GF-D8 (cell line): ENCODE results near the gene TFPT.

Source experiments
- DNase-seq: peaks from one replicate; lab custom pipeline; 2025; lab: John Stamatoyannopoulos, UW

Gene TFPT

DNA sequence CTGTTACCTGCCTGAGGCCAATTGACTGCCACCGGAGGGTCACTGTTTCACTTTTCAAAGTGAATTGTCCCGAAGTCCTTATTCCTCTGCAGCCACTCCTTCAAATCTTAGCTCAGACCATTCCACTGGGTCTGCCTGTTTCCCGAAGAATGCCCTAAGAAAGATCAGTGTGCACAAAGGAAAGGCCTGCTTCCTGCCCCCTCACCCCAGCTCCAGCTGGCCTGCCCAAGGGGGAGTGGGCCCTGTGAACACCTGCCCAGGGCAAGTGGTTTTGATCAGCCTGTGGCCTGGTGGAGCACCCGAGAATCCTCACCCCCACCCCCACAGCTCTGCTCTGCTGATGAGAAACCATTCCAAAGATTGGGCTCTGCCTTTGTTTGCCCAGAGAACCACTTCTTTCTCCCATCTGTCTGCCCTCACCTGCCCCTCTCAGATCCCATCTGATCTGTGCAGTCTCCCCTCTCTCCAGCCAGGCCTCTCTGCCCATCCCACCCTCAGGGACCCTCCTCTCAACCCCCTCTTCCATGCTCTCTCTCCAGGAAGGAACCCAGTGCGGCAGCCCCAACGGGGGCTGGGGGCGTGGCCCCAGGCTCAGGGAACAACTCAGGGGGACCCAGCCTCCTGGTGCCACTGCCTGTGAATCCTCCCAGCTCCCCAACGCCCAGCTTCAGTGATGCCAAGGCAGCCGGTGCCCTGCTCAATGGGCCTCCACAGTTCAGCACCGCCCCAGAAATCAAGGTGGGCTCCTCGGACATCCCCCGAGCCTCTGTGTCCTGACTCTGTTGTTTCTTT, 33.8 kb upstream of the TFPT start:
- no peak for DNase-seq

DNA sequence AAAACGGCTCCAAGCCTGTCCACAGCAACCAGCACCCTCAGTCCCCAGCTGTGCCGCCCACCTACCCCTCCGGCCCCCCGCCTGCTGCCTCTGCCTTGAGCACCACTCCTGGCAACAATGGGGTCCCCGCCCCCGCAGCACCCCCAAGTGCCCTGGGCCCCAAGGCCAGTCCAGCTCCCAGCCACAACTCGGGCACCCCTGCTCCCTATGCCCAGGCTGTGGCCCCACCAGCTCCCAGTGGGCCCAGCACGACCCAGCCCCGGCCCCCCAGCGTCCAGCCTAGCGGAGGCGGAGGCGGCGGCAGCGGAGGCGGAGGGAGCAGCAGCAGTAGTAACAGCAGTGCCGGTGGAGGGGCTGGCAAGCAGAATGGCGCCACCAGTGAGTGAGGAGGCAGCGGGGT, 32.7 kb upstream of the TFPT start:
- no peak for DNase-seq

DNA sequence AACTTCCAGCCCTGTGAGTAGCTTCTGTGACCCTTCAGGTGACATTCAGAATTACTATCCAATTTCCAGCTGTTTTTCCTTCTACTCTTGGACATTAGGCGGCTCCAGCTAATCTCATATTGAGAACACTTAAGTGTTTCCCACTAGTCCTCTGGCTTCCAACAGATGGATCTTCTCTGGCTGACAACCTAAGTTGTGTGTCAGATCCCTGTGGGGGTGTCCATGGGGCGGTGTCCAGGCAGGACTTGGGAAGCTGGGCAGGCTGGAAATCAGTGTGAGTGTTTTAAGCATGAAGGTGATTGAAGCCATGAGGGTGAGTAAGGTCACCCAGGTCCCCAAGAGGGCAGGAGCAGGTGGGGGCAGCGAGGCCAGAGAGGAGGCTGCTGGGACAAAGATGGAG, 32.2 kb upstream of the TFPT start:
- no peak for DNase-seq

DNA sequence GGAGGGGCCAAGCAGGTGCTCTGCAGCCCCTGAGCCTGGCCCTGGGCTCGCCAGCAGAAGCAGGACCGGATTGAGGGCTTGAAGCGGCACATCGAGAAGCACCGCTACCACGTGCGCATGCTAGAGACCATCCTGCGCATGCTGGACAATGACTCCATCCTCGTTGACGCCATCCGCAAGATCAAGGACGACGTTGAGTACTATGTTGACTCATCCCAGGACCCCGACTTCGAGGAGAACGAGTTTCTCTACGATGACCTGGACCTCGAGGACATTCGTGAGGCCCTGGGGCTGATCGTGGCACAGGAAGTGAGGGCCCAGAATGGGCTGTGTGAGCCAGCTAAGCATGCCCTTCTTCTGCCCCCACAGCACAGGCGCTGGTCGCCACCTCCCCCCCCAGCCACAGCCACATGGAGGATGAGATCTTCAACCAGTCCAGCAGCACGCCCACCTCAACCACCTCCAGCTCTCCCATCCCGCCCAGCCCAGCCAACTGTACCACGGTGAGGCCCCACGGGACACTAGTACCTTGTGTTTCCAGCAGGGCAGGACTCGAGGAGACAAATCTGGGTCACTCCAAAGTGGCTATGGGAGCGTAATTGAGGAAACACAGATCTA, 30.2 kb upstream of the TFPT start:
- DNase-seq = no peak

DNA sequence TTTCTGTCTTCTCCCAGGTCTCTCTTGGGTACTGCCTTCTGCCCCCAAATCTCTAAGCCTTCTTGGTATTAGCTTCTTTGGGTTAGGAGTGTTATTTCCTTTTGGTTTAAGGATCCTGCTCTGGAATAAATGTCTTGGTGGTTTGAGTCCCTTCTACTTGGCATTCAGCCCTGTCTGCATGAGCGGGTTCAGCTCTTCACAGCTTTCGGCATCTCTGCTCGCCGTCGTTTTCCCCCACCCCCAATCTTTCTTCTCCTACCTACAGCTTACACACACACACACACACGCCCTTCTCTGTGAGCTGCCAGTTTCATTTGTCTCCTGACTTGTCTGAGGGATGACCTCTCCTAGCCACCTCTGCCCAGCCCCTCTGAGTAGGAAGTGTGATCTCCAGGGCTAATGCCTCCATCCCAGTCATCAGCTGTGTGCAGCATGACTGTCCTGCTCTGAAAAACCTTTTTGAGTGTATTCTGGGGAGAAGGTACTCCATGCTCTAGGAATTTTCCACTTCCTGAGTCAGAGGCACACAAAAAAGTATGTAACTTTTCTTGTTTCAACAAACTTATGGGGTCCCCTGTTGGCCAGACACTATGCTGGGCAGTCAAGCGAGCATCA, 26.8 kb upstream of the TFPT start:
- DNase-seq = no peak

DNA sequence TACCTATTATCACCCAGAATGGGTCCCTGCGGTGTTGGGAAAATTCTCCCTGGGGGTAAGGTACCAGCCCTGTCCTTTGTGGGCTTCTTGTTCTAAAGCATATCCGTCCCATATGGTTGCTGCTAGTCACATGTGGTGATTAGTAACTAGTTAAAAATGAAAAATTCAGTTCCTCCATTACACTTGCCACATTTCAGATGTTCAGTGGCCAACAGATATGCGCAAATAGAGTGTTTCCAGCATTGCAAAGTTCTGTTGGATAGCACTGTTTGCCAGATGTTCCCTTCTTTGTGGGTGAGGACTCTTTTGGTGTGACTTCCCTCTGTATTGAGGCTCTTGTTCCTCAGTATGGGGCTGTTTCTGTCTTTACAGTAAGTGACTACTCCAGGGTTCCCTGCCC, 25.9 kb upstream of the TFPT start:
- no peak for DNase-seq

DNA sequence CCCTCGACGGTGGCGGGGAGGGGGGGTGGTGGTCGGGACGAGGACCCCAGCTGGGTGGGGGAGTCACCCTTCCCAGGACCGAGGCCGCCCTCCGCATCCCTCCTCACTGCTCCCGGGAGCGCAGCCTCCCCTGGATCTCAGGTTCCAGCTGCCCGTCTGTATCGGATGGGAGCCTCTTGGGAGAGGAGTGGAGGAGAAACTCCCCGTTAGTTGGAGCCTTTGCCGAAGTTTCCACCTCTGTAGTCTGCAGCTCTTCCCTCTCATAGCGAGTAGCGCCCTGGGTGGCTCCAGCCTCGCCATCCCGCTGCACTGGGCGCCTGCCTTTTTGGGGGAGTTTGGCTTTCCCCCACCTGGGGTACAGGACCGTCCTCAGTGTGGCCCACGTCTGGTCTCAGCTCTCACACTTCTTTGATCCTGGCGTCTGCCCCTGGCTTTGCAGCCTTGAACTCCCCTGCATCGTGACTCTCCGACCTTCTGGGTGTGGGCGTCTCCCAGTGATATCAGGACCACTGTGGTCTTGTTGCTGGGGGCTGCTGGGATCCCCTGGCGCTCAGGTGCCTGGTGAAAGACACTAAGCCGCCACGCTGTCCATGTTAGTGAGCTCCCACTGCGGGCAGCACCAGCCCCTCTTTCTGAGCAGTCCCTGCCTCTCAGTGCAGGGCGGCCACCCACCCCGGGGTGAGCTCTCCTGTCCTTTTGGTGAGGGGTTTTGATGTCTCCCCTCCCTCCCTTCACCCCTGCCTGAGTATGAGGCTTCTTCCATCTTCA, 23.2 kb upstream of the TFPT start:
- DNase-seq = no peak

DNA sequence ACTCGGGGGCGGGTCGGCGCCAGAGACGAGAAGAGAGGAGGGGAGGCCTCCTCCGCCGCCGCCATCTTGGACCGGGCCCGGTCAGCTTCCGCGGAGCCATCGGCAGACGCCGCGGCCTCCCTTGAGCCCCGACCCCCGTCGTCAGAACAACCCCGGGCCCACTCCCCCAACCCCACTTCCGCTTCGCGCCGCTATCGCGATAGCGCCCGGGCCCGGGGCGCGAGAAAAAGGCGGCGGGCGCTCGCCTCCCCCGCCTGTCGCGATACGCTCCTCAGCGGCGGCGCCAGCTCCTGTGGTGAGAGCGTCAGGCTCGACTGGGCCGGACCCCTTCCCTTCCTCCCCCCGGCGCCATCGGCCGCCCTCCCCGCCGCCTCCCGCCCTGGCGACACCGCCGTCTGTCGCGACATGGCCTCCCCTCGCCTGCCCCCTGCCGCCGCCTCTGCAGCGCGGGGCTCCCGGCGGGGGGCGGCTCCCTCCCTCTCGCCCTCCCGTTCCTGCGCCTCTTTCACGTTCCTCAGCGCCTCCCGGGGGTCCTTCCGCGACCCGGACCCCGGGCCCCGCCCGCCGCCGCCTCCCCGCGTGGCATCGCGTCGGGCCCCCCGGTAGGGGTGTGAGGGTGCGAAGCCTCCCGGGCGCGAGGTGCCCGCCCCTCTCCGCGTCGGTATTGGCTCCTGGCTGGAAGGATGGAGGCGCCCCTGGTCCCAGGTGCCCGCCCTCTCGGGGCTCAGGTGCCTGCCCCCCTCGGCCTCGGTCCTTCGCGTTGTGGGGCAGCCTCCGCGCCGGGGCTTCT, 22.4 kb upstream of the TFPT start, which contains the start of gene CNOT3:
Gene CNOT3, plus strand, starts transcription at position 64 of the 790 bp plus-strand sequence. CDS start 5,217 bp downstream, outside the sequence.
- DNase-seq = no peak

DNA sequence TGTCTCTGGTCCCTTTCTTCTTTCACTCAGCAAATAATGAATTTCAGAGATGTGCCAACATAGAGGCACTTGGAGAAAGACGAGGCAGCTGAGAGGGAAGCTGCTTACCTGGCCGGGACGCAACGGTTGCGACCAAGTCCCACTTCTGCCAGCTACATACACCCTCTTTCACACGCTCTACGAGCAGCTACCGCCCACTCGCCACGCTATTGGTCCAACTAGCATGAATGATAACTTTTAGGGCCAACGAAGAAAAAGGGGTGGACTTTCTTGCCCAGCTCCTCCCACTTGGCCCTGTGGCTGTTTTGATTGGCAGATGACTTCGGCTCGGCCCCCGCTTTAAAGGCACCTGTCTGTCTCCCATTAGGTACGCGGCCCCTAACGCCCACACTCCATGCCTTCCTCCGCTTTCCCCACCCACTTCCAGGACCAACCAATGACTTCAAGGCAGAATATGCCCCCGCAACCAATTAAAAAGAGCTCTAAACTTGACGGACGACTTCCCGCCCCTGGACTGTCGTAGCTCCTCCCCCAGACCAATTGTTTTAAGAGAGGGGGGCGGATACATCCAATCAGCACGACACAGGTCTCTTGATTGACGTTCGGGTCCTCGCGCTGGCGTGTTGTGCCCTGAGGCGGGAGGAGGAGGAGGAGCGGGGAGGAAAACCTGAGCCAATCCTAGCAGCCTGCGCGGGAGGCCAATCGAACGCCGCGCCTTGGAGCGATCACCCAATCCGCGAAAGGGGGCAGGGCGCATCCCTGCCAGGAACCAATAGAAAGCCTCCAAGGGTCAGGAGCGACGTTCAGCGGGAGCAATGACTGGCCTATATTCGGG, 21.6 kb upstream of the TFPT start:
- DNase-seq = peak; percentile 100

DNA sequence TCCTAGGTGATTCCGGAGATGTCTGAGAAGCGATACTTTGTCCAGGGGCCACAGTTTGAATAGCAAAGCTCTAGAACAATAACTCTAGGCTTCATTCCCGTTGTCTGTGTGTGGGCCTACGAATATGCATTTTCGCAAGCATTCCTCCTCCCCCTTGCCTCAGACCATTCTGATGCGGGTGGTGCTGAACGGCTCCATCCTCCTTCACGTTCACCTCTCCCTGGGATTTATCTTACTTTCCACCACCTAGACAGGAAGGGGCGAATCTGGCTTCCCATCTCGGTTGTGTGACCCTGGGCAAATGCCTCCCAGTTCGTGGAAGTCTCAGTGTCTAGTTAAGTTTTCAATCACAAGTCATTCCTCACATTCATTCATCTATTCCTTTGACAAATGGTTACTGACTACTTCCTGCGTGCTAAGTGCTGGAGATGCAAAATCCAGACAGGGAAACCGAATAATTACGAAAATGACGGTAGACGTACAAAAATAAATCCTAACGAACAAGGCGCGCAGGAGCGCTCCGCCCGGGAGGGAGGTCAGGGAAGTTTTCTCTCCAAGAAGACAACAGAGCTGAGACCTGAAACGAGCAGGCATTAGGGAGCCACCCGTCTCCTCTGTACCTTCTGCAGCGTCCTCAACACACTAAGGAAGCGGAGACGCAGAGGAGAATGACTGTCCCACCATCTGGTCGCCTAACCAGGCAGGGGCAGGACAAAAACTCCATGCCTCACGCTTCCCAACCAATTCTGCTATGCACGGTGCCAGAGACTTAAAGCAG, 20.8 kb upstream of the TFPT start:
- DNase-seq = no peak

DNA sequence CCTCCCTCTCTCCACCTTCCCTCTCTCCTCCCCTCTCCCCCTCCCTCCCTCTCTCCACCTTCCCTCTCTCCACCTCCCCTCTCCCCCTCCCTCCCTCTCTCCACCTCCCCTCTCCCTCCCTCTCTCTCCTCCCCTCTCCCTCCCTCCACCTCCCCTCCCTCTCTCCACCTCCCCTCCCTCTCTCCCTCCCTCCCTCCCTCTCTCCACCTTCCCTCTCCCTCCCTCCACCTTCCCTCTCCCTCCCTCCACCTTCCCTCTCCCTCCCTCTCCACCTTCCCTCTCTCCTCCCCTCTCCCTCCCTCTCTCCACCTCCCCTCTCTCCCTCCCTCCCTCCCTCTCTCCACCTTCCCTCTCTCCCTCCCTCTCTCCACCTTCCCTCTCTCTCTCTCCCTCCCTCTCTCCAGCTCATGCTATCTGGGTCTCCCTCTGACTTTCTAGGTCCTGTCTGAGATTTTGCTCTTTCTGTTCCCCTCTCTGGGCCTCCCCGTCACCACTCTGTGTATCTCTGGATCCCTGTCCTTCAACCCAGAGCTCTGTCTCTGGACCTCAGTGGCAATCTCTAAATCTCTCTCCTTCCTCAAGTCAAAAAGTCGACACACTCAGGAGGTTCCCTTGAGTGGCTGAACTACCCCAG, 18.6 kb upstream of the TFPT start:
- DNase-seq = no peak

DNA sequence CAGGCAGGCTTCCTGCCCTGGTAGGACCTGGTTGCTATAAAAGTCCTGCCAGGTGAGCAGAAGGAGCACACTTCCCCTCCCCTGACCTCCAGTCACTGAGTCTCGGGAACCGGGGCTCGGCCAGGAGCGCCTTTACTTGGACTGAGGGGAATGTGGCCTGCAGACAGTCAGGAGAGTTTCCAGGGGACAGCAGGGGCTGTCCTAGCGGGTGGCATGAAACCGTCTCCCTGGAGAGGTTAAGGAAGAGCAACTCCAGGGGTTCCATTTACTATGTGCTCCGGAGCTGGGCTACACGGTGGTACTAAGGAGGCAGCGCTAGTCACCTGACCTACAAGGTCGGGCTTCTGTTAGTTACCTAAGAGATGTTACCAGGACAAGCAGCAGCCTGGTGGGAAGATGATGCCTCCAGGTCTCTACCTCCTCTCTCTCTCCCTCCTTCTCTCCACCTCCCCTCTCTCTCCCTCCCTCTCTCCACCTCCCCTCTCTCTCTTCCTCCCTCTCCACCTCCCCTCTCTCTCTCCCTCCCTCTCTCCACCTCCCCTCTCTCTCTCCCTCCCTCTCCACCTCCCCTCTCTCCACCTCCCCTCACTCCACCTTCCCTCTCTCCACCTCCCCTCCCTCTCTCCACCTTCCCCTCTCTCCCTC, 18.0 kb upstream of the TFPT start:
- peak; percentile 60 for DNase-seq

DNA sequence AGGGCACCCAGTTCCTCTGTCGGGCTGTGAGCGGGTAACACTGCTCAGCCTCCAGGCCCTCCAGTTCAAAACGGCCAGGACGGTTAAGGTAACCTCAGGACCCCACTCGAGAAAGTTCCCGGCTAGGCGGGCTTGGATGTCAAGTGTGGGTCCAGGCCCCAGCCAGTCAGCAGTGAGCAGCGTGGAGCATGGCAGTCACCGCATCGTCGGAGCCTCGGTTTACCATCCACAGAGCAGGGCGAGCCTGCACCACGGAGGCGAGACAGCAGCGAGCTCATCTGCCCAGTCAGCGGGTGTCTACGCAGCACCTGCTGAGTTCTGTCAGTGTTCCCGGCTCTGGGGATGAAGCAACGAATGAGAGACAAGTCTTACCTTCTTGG, 14.2 kb upstream of the TFPT start:
- DNase-seq = no peak

DNA sequence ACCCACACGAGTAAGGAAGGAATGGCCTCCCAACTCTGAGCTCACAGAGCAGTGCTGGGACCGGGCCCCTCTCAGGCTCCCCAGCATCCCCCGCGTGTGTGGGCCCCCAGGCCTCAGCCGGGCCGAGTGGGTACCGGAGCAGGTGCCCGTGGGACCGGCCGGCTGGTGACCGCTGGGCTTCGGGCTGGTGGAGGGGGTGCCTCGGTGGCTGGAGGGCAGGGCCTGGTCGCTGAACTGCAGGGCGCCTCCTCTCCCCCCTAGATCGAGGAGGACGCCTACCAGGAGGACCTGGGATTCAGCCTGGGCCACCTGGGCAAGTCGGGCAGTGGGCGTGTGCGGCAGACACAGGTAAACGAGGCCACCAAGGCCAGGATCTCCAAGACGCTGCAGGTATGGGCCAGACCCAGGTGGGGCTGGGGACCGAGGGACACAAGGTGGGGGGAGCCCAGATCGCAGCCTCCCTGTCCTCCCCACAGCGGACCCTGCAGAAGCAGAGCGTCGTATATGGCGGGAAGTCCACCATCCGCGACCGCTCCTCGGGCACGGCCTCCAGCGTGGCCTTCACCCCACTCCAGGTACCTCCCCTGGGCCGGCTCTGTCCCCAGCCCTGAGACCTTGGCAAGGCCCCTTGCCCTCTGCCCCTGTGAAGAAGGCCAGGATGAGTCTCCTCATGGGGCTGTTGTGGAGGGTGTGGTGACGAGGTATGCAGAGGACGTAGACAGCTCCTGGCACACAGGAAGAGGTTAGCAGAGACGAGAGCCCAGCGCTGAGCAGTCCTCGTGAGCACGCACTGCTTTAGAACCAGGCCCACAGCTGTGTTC, 13.5 kb upstream of the TFPT start:
- DNase-seq = no peak

DNA sequence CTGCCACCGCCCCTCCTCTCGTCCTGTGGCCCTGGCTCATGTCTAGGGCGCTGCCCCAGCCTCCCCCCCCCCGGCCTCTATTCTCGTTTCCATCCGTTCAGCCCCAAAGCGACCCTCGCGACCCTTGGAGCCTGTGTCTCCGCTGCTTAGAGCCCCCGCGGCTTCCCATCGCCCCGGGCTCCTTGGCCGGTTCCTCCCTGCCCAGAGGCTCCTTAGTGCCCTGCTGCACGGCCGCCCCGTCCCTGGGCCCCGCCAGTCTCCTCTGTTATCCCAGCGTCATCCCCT, 12.9 kb upstream of the TFPT start:
- no peak for DNase-seq

DNA sequence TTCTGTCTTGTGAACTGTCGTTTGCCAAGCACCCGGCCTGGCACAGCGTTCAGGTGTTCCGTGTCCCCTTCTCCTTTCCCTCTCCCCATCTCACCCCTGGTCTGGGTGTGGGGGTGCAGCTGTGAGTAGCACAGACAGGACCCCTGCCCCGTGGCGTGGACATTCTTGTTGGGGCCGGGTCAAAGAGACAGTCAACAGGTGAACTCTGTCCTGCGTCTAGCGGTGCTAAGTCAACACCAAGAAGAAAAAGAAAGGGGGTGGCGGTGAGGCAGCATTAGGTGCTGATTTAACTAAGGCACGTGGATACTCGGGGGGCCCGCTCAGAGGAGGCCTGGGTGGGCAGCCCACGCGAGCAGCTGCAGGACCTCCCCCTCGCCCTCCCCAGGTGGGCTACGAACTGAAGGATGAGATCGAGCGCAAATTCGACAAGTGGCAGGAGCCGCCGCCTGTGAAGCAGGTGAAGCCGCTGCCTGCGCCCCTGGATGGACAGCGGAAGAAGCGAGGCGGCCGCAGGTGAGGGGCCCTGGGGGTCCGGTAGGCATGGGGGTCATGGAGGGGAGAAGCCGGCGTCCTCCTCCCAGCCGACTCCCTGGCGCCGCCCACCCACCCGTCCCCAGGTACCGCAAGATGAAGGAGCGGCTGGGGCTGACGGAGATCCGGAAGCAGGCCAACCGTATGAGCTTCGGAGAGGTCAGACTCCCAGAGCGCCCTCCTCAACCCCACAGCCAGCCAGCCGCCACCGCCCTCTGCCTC, 12.4 kb upstream of the TFPT start:
- no peak for DNase-seq

DNA sequence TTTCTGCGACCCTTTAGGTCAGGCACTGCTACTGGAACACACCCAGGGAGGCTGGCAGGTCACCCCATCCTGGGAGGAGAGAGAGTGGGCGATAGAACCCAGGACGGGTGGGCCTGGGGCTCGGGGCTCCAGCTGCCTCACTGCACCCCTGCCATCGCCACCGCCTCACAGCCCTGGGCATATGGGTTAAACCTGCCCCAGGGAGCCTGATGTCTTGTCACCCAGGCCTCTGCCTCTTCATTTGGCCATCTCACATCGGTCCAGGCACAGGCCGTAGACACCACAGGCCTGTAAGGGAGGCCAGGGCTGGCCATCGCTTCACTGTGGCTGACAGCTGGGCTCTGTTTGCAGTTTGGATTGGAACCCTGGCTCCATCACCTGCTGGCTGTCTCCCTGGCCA, 10.3 kb upstream of the TFPT start:
- DNase-seq = no peak

DNA sequence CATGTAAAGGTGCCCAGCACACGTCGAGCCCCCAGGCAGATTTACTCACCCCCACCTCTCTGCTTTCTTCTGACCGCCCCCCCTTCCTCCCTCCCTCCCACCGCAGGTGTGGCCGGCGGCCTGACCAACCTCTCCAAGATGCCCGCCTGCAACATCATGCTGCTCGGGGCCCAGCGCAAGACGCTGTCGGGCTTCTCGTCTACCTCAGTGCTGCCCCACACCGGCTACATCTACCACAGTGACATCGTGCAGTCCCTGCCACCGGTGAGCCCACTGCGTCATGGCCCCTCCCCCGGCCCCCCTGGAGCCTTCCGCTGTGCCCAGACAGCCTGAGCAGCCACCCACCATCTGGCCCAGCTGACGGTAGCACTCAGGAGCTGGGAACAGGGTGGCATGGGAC, 8.9 kb upstream of the TFPT start:
- DNase-seq = no peak
